ENCODE data around the gene VGLL1. TPM values are rescaled to one million over a fixed set of nuclear protein-coding genes. Genes with fewer than 3 reads are reported as not detected.
A peak's percentile ranks its signal among the peaks of the same experiment; 100 is the strongest.

VGLL1 gene, protein sequence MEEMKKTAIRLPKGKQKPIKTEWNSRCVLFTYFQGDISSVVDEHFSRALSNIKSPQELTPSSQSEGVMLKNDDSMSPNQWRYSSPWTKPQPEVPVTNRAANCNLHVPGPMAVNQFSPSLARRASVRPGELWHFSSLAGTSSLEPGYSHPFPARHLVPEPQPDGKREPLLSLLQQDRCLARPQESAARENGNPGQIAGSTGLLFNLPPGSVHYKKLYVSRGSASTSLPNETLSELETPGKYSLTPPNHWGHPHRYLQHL
- 10 to 100 TPM in 1 of 4 donors, 1 to 10 TPM in 3; 6.5 to 16.0 (median 8.3) TPM for polyA plus RNA-seq (ENCODE audit: insufficient read length in 4 of 4)

- DNase-seq (ENCODE audit: low read depth in 4 of 4, low spot score in 3 of 4), result no peak
These were observed at the start of gene VGLL1 for GRCh38 chrX:136531951-136532350. TSS of gene VGLL1 (plus strand) at chrX:136532215. CDS start at chrX:136536021, 3,806 bp downstream.

GRCh38 chrX:136487647-136488046 is 44.4 kb upstream of the VGLL1 start, which contains the start of gene BRS3:
TSS of gene BRS3 (plus strand) at chrX:136487947. CDS start at chrX:136488115, 168 bp downstream.
- no peak for DNase-seq (ENCODE audit: low read depth in 4 of 4, low spot score in 3 of 4)

DNA sequence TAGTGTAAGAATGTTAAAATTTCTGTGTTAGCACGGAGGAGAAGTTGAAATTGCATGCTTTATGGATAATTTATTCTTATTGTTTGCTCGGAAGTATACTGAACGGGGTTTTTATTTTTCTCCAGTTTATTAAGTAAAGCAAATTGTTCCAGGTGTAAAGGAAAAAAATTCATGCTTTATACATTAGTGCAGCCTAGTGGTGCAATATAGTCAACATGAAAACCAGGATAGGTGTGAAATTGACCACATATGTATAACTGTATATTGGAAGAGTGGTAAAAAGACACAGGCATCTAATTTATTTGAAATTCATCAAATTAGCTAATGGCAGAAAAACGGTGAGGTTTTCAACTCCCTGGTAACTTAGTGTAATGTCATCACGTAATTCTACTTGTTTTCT is 43.3 kb upstream of the VGLL1 start:
- DNase-seq (ENCODE audit: low read depth in 4 of 4, low spot score in 3 of 4), result no peak

- DNase-seq (ENCODE audit: low read depth in 4 of 4, low spot score in 3 of 4), result no peak
These were observed 40.2 kb upstream of the VGLL1 start for GRCh38 chrX:136491832-136492231.

DNA sequence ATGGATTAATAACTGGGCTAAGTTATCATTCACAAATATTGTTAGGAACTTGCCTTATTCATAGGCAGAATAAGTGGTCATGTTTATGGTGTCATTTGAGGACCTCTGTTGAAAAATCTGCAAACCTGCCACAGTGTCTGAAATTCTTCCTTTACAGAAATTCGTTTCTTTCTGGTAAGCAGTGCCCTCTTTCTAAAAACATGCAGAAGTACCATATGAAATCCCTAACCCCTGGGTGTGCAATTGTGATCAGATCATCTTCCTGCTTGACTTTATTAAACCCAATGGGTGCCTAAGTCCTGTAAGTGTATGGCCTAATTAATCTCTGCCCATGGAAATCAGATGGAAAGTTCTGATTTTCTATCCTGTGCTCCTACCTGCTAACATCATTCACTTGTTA is 39.0 kb upstream of the VGLL1 start:
- DNase-seq (ENCODE audit: low read depth in 4 of 4, low spot score in 3 of 4), result no peak

DNA sequence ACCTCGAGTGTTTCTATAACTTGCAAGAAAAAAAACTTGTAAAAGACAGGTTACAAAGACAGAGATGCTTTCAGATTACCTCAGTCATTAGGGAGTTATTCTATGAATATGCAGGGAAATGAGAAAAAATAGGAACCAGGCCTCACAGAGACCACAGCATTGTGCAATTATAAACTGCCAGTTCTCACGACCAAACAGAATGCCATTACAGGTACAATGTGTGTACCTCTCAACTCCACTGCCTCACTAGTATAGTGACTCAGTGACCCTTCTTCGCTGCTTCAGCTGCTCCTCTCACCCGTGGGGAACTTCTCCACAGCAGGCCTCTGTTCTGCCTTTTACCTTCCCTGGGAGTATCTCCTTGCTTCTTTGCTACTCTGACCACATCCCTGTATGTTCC is 37.0 kb upstream of the VGLL1 start:
- no peak for DNase-seq (ENCODE audit: low read depth in 4 of 4, low spot score in 3 of 4)

- no peak for DNase-seq (ENCODE audit: low read depth in 4 of 4, low spot score in 3 of 4)
These were observed 35.7 kb upstream of the VGLL1 start for GRCh38 chrX:136496186-136496763.

DNA sequence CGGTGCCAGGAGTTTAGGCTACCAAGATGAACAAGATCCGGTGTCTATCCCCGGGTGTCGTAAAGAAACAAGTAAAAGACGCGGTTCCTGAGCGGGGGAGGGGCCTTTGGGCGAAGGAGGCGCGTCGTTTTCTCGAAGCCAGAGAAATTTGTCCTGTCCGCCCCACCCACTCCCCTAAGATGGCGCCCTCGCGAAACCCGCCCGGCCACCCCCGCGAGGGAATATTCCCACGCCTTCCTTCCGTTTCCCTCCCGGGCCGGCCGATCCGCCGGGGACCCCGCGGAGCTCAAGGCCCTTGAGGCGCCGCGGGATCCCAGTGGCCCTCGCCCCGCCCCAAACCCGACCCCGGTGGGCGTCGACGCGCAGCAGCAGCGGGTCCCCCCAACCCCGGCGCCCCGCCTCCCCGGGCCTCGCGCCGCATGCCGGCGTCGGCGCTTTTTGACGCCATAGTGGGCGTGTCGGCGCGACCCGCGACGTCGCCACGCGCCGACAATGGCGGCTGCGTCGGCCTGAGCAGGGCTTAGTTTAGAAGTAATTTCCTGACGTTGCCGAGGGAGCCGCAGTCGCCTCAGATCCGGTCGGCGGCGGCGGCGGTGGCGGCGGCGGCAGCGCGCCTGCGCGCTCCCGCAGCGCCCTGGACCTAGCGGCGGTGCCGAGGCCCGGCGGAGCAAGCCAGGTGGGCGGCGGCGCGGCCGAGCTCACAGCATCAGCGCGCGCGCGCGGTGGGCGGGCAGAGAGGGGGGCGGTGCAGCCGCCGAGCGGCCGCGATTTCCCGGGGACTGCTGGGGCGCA is 35.1 kb upstream of the VGLL1 start:
- peak; percentile 67 to 74 (median 74) for DNase-seq (ENCODE audit: low read depth in 4 of 4, low spot score in 3 of 4)

- peak in 1 of 4 donors; percentile 21 for DNase-seq (ENCODE audit: low read depth in 4 of 4, low spot score in 3 of 4)
These were observed 34.4 kb upstream of the VGLL1 start, which contains the start of gene HTATSF1 for GRCh38 chrX:136497556-136498052. TSS of gene HTATSF1 (plus strand) at chrX:136497592. CDS start at chrX:136497685, 93 bp downstream.

DNA sequence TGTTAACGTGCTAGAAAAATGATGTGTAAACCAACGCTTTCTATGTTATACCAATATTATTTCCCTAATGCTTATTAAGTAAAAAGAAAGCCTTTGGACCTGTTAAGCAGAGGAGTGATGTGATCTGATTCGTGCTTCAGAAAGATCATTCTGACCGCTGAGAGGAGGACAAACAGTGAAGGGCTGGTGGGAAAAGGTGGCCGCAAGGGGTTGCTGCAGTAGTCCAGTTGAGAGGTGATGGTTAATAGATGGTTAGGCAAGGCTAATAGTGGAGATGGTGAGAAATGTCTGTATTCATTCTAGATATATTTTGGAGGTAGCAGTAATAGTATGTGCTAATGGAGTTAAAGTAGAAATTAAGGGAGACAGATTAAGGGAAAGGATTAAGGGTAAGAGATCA is 12.9 kb upstream of the VGLL1 start:
- no peak for DNase-seq (ENCODE audit: low read depth in 4 of 4, low spot score in 3 of 4)

DNA sequence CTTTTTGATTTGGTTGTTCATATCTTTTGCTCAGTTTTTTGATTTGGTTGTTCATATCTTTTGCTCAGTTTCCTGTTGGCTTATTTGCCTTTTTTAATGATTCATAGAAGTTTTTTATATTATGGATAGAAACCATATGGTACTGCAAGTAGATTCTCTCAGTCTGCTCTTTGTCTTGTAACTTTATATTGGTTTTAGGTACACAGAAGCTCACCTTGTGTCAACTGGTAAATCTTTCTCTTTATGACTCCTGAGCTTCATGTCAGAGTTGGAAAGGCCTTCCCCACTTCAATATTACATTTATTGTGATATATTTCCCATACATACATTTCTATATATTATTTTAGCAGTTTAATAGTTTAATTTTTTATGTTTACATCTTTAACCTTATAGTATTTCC is 8.2 kb upstream of the VGLL1 start:
- DNase-seq (ENCODE audit: low read depth in 4 of 4, low spot score in 3 of 4), result no peak

- peak; percentile 7 to 33 (median 17) for DNase-seq (ENCODE audit: low read depth in 4 of 4, low spot score in 3 of 4)
These were observed 6.0 kb upstream of the VGLL1 start for GRCh38 chrX:136525738-136526606.

DNA sequence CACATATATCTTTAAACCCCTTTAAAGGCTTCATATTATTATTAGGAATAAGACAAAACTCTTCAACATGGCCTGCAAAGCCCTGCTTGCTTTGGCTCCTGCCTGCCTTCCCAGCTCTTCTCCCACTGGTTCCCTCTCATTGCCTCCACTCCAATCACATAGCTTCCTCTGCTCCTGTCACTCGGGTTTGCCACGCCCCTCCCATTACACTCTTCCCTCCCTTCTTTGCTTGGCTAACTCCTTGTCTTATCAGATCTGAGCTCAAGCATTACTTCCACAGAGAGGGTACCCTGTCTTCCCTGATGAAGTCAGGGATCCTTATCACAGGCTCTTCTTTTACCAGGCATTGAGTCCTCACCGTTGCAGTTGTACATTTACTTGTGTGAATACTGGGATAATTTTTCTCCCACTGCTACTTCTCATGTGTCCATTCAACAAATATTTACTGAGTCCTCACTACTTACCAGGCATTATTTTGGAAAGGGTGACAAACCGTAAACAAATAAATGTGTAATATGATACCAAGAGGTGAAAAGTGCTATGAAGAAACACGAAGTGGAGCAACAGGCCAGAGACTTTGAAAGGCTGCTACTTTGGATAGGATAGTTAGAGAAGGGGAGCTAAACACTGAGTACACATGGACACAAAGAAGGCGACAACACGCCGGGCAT is 3.2 kb upstream of the VGLL1 start:
- no peak for DNase-seq (ENCODE audit: low read depth in 4 of 4, low spot score in 3 of 4)

DNA sequence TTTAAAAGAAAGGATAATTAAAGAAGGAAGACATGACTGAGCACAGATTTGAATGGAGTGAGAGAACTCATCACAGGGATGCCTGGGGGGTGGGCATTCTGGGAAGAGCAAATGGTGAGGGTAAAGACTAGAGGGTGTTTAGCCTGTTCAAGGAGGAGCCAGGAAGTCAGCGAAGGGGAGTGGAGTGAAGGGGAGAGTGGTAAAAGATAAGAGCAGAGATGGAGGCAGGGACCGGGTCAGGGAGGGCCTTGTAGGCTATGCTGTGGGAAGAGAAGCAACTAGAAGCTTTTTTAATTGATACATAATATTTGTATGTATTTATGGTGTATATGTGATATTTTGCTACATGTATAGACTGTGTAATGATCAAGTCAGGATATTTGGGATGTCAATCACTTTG is 2.2 kb upstream of the VGLL1 start:
- no peak for DNase-seq (ENCODE audit: low read depth in 4 of 4, low spot score in 3 of 4)

DNA sequence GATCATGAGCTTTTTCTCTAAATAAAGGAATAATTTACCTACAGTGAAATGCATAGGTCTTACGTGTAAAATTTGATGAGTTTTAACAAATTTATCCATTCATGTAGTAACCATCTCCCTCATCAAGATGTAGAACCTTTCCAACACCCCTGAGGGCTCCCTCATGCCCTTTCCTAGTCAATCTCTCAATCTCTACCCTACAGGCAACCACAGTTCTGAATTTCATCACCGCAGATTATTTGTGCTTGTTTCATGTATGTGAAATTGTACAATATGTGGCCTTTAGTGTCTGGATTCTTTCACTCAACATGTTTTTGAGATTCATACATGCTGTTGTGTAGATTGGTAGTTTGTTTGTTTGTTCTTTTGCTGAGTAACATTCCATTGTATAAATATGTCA is 2.1 kb downstream of the VGLL1 start:
- DNase-seq (ENCODE audit: low read depth in 4 of 4, low spot score in 3 of 4), result no peak

DNA sequence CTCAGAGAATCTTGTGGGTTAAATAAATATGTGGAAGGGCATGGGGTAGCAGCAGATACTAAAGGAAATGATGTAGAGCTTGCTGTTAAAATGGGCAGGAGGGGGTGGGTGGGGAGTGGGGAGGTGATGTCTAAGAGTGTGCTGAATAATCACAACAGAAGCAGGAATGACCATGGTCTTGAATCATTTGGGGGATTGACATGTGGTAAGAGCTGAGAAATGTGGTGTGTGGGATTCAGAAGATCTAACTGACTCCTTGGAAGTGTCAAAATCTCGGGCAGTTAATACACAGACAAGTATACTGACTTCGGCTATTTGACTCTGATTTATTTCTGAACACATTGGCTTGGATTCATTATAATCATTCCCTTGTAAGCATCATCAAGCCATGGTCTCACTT is 6.8 kb downstream of the VGLL1 start:
- DNase-seq (ENCODE audit: low read depth in 4 of 4, low spot score in 3 of 4), result no peak

- no peak for DNase-seq (ENCODE audit: low read depth in 4 of 4, low spot score in 3 of 4)
These were observed 8.2 kb downstream of the VGLL1 start for GRCh38 chrX:136540226-136540625.

DNA sequence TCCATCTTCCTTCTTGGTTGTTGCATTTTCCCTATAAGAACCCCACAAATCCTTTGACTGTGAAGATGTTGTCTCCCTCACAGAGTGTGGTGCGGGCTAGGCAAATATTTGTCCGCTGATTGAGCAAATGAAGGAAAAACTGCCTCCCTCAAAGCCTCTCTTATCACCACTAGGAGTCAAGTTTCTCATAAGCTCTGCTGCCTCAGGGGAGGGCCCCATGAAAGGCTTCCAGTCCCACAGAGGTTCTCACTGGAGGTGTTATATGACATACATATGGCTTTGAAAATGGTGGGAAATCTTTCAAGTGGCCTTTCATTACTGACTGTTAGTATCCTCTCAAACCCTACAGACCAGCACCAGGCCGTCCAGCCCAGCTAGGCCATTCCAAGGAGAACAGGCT is 9.3 kb downstream of the VGLL1 start:
- no peak for DNase-seq (ENCODE audit: low read depth in 4 of 4, low spot score in 3 of 4)

GRCh38 chrX:136542281-136542680 is 10.3 kb downstream of the VGLL1 start:
- no peak for DNase-seq (ENCODE audit: low read depth in 4 of 4, low spot score in 3 of 4)

DNA sequence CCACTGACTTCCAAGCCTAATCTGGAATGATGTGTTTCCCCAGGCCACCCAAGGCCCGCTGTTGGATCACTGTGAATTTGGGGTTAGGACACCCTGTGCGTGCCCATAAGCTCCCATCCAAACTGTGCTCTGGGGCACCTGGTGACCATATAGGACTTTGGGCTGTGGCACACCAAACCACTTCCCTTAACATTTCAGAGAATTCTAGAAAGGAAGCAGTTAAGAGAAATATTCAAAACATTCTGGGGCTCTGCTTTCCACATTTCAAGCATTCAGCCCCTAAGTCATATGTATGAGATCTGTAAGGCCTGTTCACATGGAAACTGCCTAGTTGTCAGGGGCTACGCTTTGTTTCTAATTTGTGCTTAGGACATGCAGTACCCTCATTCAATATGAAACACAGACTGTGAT is 14.4 kb downstream of the VGLL1 start:
- DNase-seq (ENCODE audit: low read depth in 4 of 4, low spot score in 3 of 4), result no peak

Data from right renal pelvis (tissue), 4 donors.